MG63 (cell line): ENCODE results near the gene RPP38. TPM values are rescaled to one million over a fixed set of nuclear protein-coding genes. Genes with fewer than 3 reads are reported as not detected.

Experiments
- DNase-seq: peaks from one replicate; pipeline ENCODE4 v3.0.0-alpha.2; 2020
- H3K27me3 ChIP-seq: fragments of 250-450 bp; sonication (Bioruptor Pico); 2 replicates; pipeline ENCODE4 v1.5.1; 2020; ENCODE audit warnings: mild to moderate bottlenecking, moderate library complexity
- H3K36me3 ChIP-seq: fragments of 250-450 bp; sonication (Bioruptor Pico); 2 replicates; pipeline ENCODE4 v1.5.1; 2020; ENCODE audit warnings: mild to moderate bottlenecking, moderate library complexity
- H3K4me3 ChIP-seq: fragments of 250-450 bp; sonication (Bioruptor Pico); 2 replicates; pipeline ENCODE4 v1.5.1; 2020; ENCODE audit warnings: mild to moderate bottlenecking, moderate library complexity
- H3K9me3 ChIP-seq: fragments of 250-450 bp; sonication (Bioruptor Pico); 2 replicates; pipeline ENCODE4 v1.5.1; 2020; ENCODE audit warnings: mild to moderate bottlenecking, moderate library complexity
- total RNA-seq: library from RNA; depleted of rRNA; stranded (reverse); fragments of >200 nt; shearing (Covaris generic); gene quantifications from 2 replicates; pipeline ENCODE4 v1.2.3, GENCODE V29; 2014; ENCODE audit warnings: low replicate concordance; rRNA removed

RPP38 gene
- total RNA-seq, 1 experiment from 2014 or later: 7.6 TPM

GRCh38 chr10:15137036-15137359, 39.8 kb downstream of the RPP38 start:
- Histone ChIP-seq H3K4me3 (no peak overlapping the region), H3K27me3 (no peaks in the 10 kb centered on the region), H3K9me3 (no peaks in the 10 kb centered on the region), H3K36me3 (peaks cover 88% of the 10 kb centered on the region)
- DNase-seq: no peak

DNA sequence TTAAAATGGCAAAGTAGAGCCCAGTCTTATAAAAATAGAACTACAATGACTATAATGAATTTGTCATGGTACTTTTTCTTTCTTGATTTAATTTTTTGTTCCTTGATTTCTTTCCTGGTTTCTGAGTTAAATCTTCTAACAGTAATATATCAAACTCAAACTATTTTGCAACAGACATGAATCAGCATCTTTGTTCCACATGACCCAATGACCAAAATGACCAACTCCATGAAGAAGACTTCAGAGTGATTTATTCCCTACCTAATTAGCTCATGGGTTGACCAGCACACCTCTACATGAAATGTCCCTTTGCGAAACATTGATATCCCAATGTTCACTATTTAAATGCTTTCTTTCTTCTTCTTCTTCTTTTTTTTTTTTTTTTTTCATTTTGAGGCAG, 40.5 kb downstream of the RPP38 start:
- DNase-seq: no peak
- Histone ChIP-seq H3K27me3 (no peaks in the 10 kb centered on the region), H3K36me3 (peaks cover 82% of the 10 kb centered on the region), H3K4me3 (no peak overlapping the region), H3K9me3 (no peaks in the 10 kb centered on the region)

DNA sequence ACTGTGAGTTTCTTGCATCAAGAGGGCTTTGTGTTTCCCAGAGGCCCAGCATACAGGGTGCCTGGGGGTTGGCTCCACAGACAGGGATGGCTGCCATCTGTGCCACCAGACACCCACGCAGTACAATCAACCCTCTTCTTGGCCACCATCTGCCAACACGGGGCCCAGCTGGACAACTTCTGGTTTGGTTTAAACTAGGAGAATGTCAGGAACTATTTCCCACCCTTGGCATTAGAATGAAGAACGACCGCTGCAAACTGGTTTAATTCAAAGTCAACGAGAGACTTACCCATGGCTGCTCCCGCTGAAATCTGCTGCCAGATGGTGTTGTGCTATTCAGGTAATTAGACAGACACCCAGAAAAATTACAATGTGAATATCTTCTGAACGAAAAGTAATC, 43.5 kb downstream of the RPP38 start:
- Histone ChIP-seq H3K4me3 (no peak overlapping the region), H3K9me3 (no peaks in the 10 kb centered on the region), H3K27me3 (no peaks in the 10 kb centered on the region), H3K36me3 (peaks cover 58% of the 10 kb centered on the region)
- DNase-seq: no peak

- DNase-seq: no peak
- H3K27me3 ChIP-seq: no peaks in the 10 kb centered on the region
- no peaks in the 10 kb centered on the region for H3K9me3 ChIP-seq
- no peak overlapping the region for H3K4me3 ChIP-seq
- peaks cover 58% of the 10 kb centered on the region for H3K36me3 ChIP-seq
Observed at GRCh38 chr10:15141136-15142054, 44.2 kb downstream of the RPP38 start.

- H3K9me3 ChIP-seq: no peaks in the 10 kb centered on the region
- H3K36me3 ChIP-seq: peaks cover 29% of the 10 kb centered on the region
- H3K4me3 ChIP-seq: no peak overlapping the region
- DNase-seq: no peak
- H3K27me3 ChIP-seq: no peaks in the 10 kb centered on the region
Observed at GRCh38 chr10:15144788-15145187, 47.6 kb downstream of the RPP38 start.

DNA sequence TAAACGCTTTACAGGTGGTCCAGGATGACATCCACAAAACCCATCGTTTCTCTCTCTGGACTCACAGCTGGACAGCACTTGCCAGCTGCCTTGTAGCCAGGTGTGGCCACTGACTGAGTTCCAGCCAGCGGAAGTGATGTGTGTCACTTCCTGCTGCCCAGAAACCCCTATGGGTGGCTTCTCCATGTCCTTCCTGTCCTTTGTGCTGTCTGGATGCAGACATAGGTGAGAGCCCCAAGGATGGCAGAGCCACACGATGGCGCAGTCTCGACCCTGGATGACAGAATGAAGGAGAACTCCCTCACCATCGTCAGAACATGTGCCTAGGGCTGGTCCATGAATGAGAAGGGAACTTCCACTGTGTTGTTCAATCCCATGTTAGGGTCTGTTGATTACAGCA, 49.2 kb downstream of the RPP38 start:
- Histone ChIP-seq H3K4me3 (no peak overlapping the region), H3K9me3 (no peaks in the 10 kb centered on the region), H3K27me3 (no peaks in the 10 kb centered on the region), H3K36me3 (peaks cover 28% of the 10 kb centered on the region)
- no peak for DNase-seq

DNA sequence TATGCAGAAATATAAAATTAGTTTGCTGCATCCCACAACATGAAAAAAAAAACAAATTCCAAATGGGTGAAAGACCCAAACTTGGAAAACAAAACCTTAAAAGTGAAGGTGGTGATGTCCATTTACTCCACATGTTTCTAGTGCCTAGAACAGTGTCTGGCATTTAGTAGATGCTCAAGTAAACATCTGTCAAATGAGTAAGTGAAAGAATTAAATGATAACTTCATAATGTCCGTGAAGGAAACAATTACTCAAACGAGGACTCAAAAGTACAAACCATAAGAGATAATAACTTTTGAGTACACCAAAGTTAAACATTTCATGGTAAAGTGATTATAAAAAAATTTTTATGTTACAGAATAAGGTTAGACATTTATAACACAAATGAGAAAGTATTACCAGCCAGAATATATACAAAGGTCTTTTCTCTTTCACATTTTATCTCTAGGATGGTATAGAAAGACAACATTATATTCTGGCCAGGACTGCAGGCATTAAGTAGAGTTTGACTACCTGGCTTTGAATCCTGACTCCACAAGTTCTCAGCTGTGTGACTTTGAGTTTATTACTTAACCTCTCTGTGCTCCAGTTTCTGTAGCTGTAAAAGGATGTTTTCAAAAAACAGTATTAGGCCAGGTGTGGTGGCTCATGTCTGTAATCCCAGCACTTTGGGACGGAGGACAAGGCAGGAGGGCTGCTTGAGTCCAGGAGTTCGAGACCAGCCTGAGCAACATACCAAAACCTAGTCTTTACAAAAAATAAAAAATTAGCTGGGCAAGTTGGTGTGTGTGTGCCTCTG, 50.6 kb downstream of the RPP38 start:
- Histone ChIP-seq H3K4me3 (no peak overlapping the region), H3K27me3 (no peaks in the 10 kb centered on the region), H3K36me3 (peaks cover 39% of the 10 kb centered on the region), H3K9me3 (no peaks in the 10 kb centered on the region)
- no peak for DNase-seq

- Histone ChIP-seq H3K36me3 (peaks cover 44% of the 10 kb centered on the region), H3K27me3 (no peaks in the 10 kb centered on the region), H3K9me3 (no peaks in the 10 kb centered on the region), H3K4me3 (no peak overlapping the region)
- DNase-seq: no peak
Observed at GRCh38 chr10:15149042-15149771, 52.1 kb downstream of the RPP38 start.

GRCh38 chr10:15150563-15150962, 53.4 kb downstream of the RPP38 start:
- H3K9me3 ChIP-seq: no peaks in the 10 kb centered on the region
- DNase-seq: no peak
- no peaks in the 10 kb centered on the region for H3K27me3 ChIP-seq
- H3K4me3 ChIP-seq: no peak overlapping the region
- peaks cover 51% of the 10 kb centered on the region for H3K36me3 ChIP-seq

DNA sequence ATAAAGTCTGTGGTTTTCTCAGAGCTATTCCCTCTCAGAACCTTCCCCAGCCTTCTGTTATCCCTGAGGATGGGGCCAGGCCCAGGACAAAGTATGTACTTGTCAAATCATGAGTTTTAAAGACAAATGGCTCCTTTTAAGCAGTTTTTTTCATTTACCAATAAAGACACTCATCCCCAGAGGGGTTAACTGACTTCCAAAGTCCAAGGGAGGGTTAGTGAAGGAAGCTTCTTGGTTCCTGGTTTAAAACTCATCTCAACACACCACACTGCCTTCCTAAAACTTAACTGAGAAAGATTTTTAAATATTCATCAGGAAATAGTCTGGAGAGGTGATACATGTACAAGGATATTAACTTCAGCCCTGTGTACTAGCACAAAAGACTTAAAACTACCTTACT, 55.4 kb downstream of the RPP38 start:
- Histone ChIP-seq H3K27me3 (no peaks in the 10 kb centered on the region), H3K9me3 (no peaks in the 10 kb centered on the region), H3K4me3 (no peak overlapping the region), H3K36me3 (peaks cover 64% of the 10 kb centered on the region)
- DNase-seq: no peak

Other genes starting within 250 kb of the RPP38 start
- 20.6 and 29.4 TPM in 2 replicates for gene SUV39H2, start 218.5 kb upstream of the RPP38 start, total RNA-seq
- gene DCLRE1C, start 143.3 kb upstream of the RPP38 start, total RNA-seq: 5.8 and 8.5 TPM in 2 replicates
- gene MEIG1, start 138.0 kb upstream of the RPP38 start, total RNA-seq: not detected in 2 replicates
- 0.23 TPM in 1 of 2 replicates, not detected in the other for gene OLAH, start 53.4 kb upstream of the RPP38 start, total RNA-seq
- gene ACBD7, start 8.6 kb upstream of the RPP38 start, total RNA-seq: 1.5 and 3.9 TPM in 2 replicates
- 115 and 134 TPM in 2 replicates for gene NMT2, start 71.3 kb downstream of the RPP38 start, total RNA-seq